CD14-positive monocyte (primary cell): Measurements from ENCODE around the gene GC. TPM values are rescaled to one million over a fixed set of nuclear protein-coding genes. Genes with fewer than 3 reads are reported as not detected.

Source experiments
- DNase-seq, 3 donors: peaks; one replicate each; pipeline ENCODE4 v3.0.0-alpha.2; 2011 to 2022
- H2AFZ ChIP-seq: 2 replicates; pipeline ENCODE4 v1.6.0; 2012; ENCODE audit warnings: mild to moderate bottlenecking, low read depth, low read length, inconsistent platforms; ENCODE audit not compliant: insufficient read depth, poor library complexity, severe bottlenecking
- H3K27ac ChIP-seq, 2 donors: 1 replicate in 1 of 2; 2 replicates in 1 of 2; pipeline ENCODE4 v1.5.1; 2012 to 2013; ENCODE audit warnings: low read length in 2 of 2, control low read depth in 1 of 2, inconsistent platforms in 1 of 2, low read depth in 1 of 2, mild to moderate bottlenecking in 1 of 2
- H3K27me3 ChIP-seq, 2 donors: one replicate each; pipeline versions ENCODE4 v1.6.0 to v1.6.1; 2011 to 2013; ENCODE audit warnings: low read length in 2 of 2; ENCODE audit not compliant: control insufficient read depth in 2 of 2, insufficient read depth in 2 of 2
- H3K36me3 ChIP-seq, 2 donors: replicated peaks in 1 of 2; 1 replicate in 1 of 2; 2 replicates in 1 of 2; pipeline versions ENCODE4 v1.5.1 to v1.6.1; 2012 to 2013; ENCODE audit warnings: low read length in 2 of 2, control low read depth in 1 of 2, inconsistent platforms in 1 of 2, mild to moderate bottlenecking in 1 of 2; ENCODE audit not compliant: insufficient read depth in 2 of 2, control insufficient read depth in 1 of 2
- H3K4me1 ChIP-seq, 2 donors: 1 replicate in 1 of 2; 2 replicates in 1 of 2; pipeline versions ENCODE4 v1.5.1 to v1.6.1; 2012 to 2013; ENCODE audit warnings: low read length in 2 of 2, control low read depth in 1 of 2, inconsistent platforms in 1 of 2, mild to moderate bottlenecking in 1 of 2, moderate library complexity in 1 of 2; ENCODE audit not compliant: insufficient read depth in 2 of 2, control insufficient read depth in 1 of 2
- H3K4me2 ChIP-seq: replicated peaks from 2 replicates; pipeline ENCODE3; 2012; ENCODE audit warnings: low read length, moderate library complexity, mild to moderate bottlenecking; ENCODE audit not compliant: poor library complexity, severe bottlenecking; ENCODE audit errors: extremely low read depth
- H3K4me3 ChIP-seq, 3 experiments: fragments of 200-600 bp in 1 of 3; sonication (generic) in 1 of 3; replicated peaks in 1 of 3; 1 replicate in 2 of 3; 2 replicates in 1 of 3; pipeline ENCODE4 v1.5.1; 2011 to 2013; ENCODE audit warnings: low read length in 3 of 3, mild to moderate bottlenecking in 3 of 3, control low read depth in 2 of 3, low read depth in 2 of 3, inconsistent platforms in 1 of 3, moderate library complexity in 1 of 3
- H3K79me2 ChIP-seq: 2 replicates; pipeline ENCODE4 v1.6.0; 2012; ENCODE audit warnings: mild to moderate bottlenecking, control low read depth, inconsistent platforms, low read length, moderate library complexity; ENCODE audit not compliant: insufficient read depth
- H3K9ac ChIP-seq: 2 replicates; pipeline ENCODE4 v1.6.0; 2017; ENCODE audit warnings: low read length, mild to moderate bottlenecking; ENCODE audit not compliant: insufficient read depth, poor library complexity, severe bottlenecking
- H3K9me3 ChIP-seq, 2 donors: replicated peaks in 1 of 2; 1 replicate in 1 of 2; 2 replicates in 1 of 2; pipeline versions ENCODE4 v1.5.1 to v1.6.1; 2012 to 2013; ENCODE audit warnings: low read length in 2 of 2, control low read depth in 1 of 2; ENCODE audit not compliant: control insufficient read depth in 1 of 2, insufficient read depth in 1 of 2
- H4K20me1 ChIP-seq: 2 replicates; pipeline ENCODE4 v1.6.0; 2012; ENCODE audit warnings: mild to moderate bottlenecking, low read length, control low read depth, moderate library complexity; ENCODE audit not compliant: insufficient read depth
- H3K27ac Mint-ChIP-seq, 7 donors: one replicate each; pipeline ENCODE4 v1.8.0; 2020; ENCODE audit warnings: mild to moderate bottlenecking in 7 of 7, mixed read lengths in 7 of 7, moderate library complexity in 6 of 7, inconsistent platforms in 2 of 7
- H3K27me3 Mint-ChIP-seq, 3 donors: one replicate each; pipeline ENCODE4 v1.8.0; 2021 to 2022; ENCODE audit warnings: low read depth in 3 of 3, mild to moderate bottlenecking in 3 of 3, mixed read lengths in 3 of 3, moderate library complexity in 3 of 3, inconsistent platforms in 1 of 3
- H3K36me3 Mint-ChIP-seq, 2 donors: one replicate each; pipeline ENCODE4 v1.8.0; 2020; ENCODE audit warnings: mixed read lengths in 2 of 2, inconsistent platforms in 1 of 2, mild to moderate bottlenecking in 1 of 2
- H3K4me1 Mint-ChIP-seq: one replicate; pipeline ENCODE4 v1.8.0; 2020; ENCODE audit warnings: mild to moderate bottlenecking, mixed read lengths
- H3K4me3 Mint-ChIP-seq, 2 donors: one replicate each; pipeline ENCODE4 v1.8.0; 2020; ENCODE audit warnings: mild to moderate bottlenecking in 2 of 2, mixed read lengths in 2 of 2, moderate library complexity in 1 of 2
- H3K9me3 Mint-ChIP-seq, 7 donors: one replicate each; pipeline ENCODE4 v1.8.0; 2020 to 2022; ENCODE audit warnings: mixed read lengths in 7 of 7, mild to moderate bottlenecking in 6 of 7, moderate library complexity in 6 of 7, inconsistent platforms in 2 of 7
- CTCF ChIP-seq: fragments of 200-600 bp; IDR thresholded peaks from one replicate; pipeline ENCODE4 v1.8.0; 2022; ENCODE audit warnings: antibody characterized with exemption, mild to moderate bottlenecking
- WGBS: methylation state at CpG from one replicate; pipeline ENCODE4 v1.1.5; 2013; ENCODE audit warnings: missing lambda C conversion rate; ENCODE audit not compliant: insufficient coverage; 5-methylcytosine and 5-hydroxymethylcytosine counted together
- intact Hi-C, 2 donors: fragments of 100-400 bp; cut with micrococcal nuclease; formaldehyde crosslinking; loops; one replicate each; pipeline versions ENCODE4 v1.15.0 to v1.15.1; 2023
- polyA plus RNA-seq, 3 donors: library from polyadenylated mRNA; depleted of rRNA in 1 of 3; unstranded in 2 of 3; stranded (reverse) in 1 of 3; fragments of 300-500 nt in 2 of 3; fragments of >200 nt in 1 of 3; fragmentation: Illumina TruSeq in 2 of 3; gene quantifications; 1 replicate in 2 of 3; 2 replicates in 1 of 3; pipeline ENCODE4 v1.2.3, GENCODE V29; 2012 to 2021

GC gene
- polyA plus RNA-seq, 3 donors: not detected

DNA sequence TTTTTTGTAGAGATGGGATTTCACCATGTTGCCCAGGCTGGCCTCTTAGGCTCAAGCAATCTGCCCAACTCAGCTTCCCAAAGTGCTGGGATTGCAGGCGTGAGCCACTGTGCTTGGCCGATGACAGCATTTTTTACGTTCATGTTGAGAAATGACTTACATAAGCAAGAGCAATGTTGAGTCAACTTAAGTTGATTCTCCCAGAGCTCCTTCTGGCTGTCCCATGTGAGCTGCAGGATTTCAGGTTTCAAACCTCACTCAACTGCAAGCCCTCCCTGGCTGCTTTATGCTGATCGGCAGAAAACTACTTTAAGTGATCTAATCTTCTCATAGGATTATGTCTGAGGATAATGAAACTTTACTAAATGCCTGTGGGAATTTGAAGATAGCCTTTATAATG, 86.8 kb downstream of the GC start:
- Histone ChIP-seq H3K4me1 (no peaks in the 10 kb centered on the region), H4K20me1 (no peaks in the 10 kb centered on the region), H3K4me2 (no peak overlapping the region), H3K79me2 (no peaks in the 10 kb centered on the region), H3K9me3 (no peaks in the 10 kb centered on the region), H3K27ac (no peak overlapping the region), H3K36me3 (no peaks in the 10 kb centered on the region), H3K9ac (no peak overlapping the region), H2AFZ (no peak overlapping the region), H3K4me3 (no peak overlapping the region), H3K27me3 (no peaks in the 10 kb centered on the region)
- Mint-ChIP-seq H3K27me3 (peaks cover 0 to 6% (median 5%) of the 10 kb centered on the region in 3 donors), H3K9me3 (peaks cover 0 to 4% (median 0%) of the 10 kb centered on the region in 7 donors), H3K4me3 (no peak overlapping the region), H3K27ac (no peak overlapping the region), H3K4me1 (no peaks in the 10 kb centered on the region), H3K36me3 (no peaks in the 10 kb centered on the region)
- DNase-seq: no peak
- intact Hi-C loops: no loop called here
- 100% methylated on average over 3 of the region's 4 CpGs for WGBS
- TF ChIP-seq CTCF: no peak

GRCh38 chr4:71694961-71695360, 88.9 kb downstream of the GC start:
- Histone ChIP-seq H3K27me3 (no peaks in the 10 kb centered on the region), H3K9me3 (no peaks in the 10 kb centered on the region), H3K9ac (no peak overlapping the region), H3K4me3 (no peak overlapping the region), H3K27ac (no peak overlapping the region), H3K79me2 (no peaks in the 10 kb centered on the region), H2AFZ (no peak overlapping the region), H3K36me3 (no peaks in the 10 kb centered on the region), H4K20me1 (no peaks in the 10 kb centered on the region), H3K4me1 (no peaks in the 10 kb centered on the region), H3K4me2 (no peak overlapping the region)
- DNase-seq: no peak
- intact Hi-C loops: no loop called here
- Mint-ChIP-seq H3K36me3 (no peaks in the 10 kb centered on the region), H3K27ac (no peak overlapping the region), H3K4me1 (no peaks in the 10 kb centered on the region), H3K27me3 (peaks cover 0 to 6% (median 4%) of the 10 kb centered on the region in 3 donors), H3K9me3 (peaks cover 0 to 4% (median 0%) of the 10 kb centered on the region in 7 donors), H3K4me3 (no peak overlapping the region)
- WGBS: 78% methylated on average over 2 of the region's 5 CpGs
- TF ChIP-seq CTCF: no peak
